GM21367 (cell line): ENCODE measurements around the gene PMPCA.

Experiments used
- ATAC-seq: cut with Tn5 transposase; IDR thresholded peaks from one replicate; pipeline ENCODE4 v1.9.1; 2021; ENCODE audit not compliant: unreplicated experiment

Gene PMPCA

GRCh38 chr9:136373300-136374182 lies 36.9 kb upstream of the PMPCA start, which contains the start of gene CARD9:
Gene CARD9, minus strand, starts transcription at chr9:136373669. Its CDS starts 1,591 bp downstream, at chr9:136372078.
- no peak for ATAC-seq

GRCh38 chr9:136374183-136374575 lies 36.3 kb upstream of the PMPCA start:
- ATAC-seq: no peak

GRCh38 chr9:136375096-136375495 lies 35.4 kb upstream of the PMPCA start:
- no peak for ATAC-seq

- no peak for ATAC-seq
Measured at GRCh38 chr9:136376457-136376856, 34.0 kb upstream of the PMPCA start.

- no peak for ATAC-seq
Measured at GRCh38 chr9:136377341-136378169, 32.9 kb upstream of the PMPCA start.

GRCh38 chr9:136378170-136379002 lies 32.1 kb upstream of the PMPCA start:
- no peak for ATAC-seq

- ATAC-seq: no peak
Measured at GRCh38 chr9:136379003-136379287, 31.5 kb upstream of the PMPCA start.

- no peak for ATAC-seq
Measured at GRCh38 chr9:136379401-136379800, 31.1 kb upstream of the PMPCA start.

GRCh38 chr9:136379891-136380290 lies 30.6 kb upstream of the PMPCA start:
- ATAC-seq: no peak

GRCh38 chr9:136380381-136380780 lies 30.1 kb upstream of the PMPCA start:
- no peak for ATAC-seq

- ATAC-seq: no peak
Measured at GRCh38 chr9:136381311-136381710, 29.1 kb upstream of the PMPCA start.

- no peak for ATAC-seq
Measured at GRCh38 chr9:136381966-136382513, 28.4 kb upstream of the PMPCA start.

GRCh38 chr9:136383436-136383835 lies 27.0 kb upstream of the PMPCA start:
- no peak for ATAC-seq

GRCh38 chr9:136385015-136385414 lies 25.4 kb upstream of the PMPCA start:
- ATAC-seq: no peak

GRCh38 chr9:136386018-136386417 lies 24.4 kb upstream of the PMPCA start:
- ATAC-seq: no peak

GRCh38 chr9:136387217-136387616 lies 23.2 kb upstream of the PMPCA start:
- ATAC-seq: no peak

- no peak for ATAC-seq
Measured at GRCh38 chr9:136389396-136389795, 21.1 kb upstream of the PMPCA start.

GRCh38 chr9:136391737-136392537 lies 18.5 kb upstream of the PMPCA start:
- ATAC-seq: no peak

- no peak for ATAC-seq
Measured at GRCh38 chr9:136392538-136393449, 17.7 kb upstream of the PMPCA start.
